Caki2 (cell line): ENCODE results near the gene REST. TPM values are rescaled to one million over a fixed set of nuclear protein-coding genes. Genes with fewer than 3 reads are reported as not detected.
"Not testable (repeated sequence)": the region's sequence is repeated elsewhere in the genome, so short reads cannot be mapped to it uniquely, and the experiment has no call there.

Source experiments
- DNase-seq: peaks from one replicate; pipeline ENCODE4 v3.0.0-alpha.2; 2015; ENCODE audit warnings: low read depth
- in situ Hi-C: cut with HindIII; loops from 2 replicates; pipeline ENCODE4 v1.10.0; 2016; ENCODE audit warnings: low sequenced_read_pairs, low pct_unique_long_range_greater_than_20kb, mixed read lengths
- total RNA-seq: library from RNA; depleted of rRNA; stranded (reverse); fragments of >200 nt; shearing (Covaris generic); gene quantifications from 2 replicates; pipeline ENCODE4 v1.2.3, GENCODE V29; 2014; ENCODE audit warnings: low replicate concordance

REST gene
- total RNA-seq, 1 experiment from 2014 or later: 6.8 TPM

- DNase-seq: no peak
- in situ Hi-C loops: no loop called here
Measured at GRCh38 chr4:56906489-56907393, 959 bp upstream of the REST start.

DNA sequence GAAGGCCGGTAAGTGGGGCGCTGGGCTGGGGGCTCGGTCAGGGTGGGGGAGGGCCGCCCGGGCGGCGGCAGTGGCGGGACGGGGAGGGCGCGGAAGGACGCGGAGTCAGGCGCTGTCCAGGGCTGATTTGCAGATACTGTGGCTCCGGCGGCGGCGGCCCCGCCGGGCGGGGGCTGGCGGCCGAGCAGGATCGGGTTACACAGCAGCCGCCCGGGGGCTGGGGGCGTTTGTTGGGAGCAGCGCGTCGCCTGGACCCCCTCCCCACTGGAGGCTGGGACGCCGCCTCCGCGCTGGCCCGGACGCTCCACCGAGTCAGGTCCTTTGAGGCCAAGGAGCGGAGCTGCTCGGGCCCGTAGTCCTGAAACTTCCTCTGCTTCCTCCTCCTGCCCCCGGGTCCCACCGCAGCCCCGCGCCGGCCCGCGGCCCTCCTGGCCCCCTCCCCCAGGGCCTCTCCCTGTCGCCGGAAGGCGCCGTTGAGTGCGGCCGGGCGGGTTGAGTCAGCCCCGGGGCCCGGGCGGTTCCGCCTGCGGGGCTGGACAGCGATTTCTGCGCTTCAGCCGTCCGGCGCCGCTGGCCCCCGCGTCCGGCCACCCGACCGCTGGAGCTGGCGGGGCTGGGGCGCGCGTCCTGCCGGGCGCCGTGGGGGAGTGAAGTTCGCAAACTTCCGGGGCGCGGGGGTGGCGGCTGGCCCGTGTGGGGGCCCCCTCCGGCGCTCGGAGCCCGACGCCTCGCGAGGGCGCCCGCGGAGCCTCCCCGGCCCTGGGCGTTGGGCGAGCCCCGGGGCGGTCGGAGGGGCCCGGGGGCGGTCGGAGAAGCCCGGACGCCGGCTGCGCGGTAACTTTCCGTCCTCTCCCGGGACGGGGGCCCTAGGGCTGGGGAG lies 746 bp downstream of the REST start:
- peak; percentile 48 for DNase-seq

DNA sequence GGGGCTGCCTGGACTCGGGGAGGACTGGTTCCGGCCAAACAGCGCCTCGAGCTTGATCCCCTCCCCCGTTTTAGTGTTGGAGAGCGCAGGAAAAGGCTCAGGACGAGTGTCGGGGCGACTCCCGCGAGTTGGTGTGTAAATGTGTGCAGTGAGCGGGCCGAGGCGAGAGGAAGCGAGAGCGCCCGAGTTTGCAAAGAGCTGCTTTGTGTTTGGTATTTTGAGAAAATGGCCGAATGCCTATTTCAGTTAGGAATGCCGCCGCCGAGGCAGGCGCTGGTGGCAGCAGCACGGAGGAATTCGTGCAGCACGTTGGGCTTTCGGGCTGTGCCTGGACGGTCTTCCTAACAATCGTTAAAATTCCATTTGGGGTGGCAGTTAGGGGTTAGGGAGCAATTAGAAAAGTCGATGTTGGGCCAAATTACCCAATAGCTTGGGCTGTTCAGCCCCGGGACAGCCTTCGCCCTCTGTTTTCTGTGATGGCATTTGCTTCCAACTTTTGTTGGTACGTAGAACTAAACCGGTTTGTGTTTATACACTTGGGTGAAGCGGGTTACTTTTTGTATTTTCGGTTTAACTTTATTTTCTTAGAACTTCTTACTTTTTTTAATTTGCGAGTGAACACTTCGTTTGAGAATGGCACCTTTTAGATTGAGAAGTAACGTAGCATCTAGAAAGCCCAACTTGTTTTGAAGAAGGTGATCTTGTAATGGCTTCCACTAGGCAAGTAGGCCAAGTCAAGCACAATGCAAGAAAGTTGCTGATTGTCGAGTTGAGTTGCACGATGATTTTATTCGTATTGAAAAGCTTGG lies 1.6 kb downstream of the REST start:
- in situ Hi-C loops: no loop called here
- peak; percentile 26 for DNase-seq

More for the DNA sequence above, 746 bp downstream of the REST start:
- in situ Hi-C loops: no loop called here

GRCh38 chr4:56910172-56910967 lies 2.7 kb downstream of the REST start:
- no peak for DNase-seq
- in situ Hi-C loops: no loop called here

DNA sequence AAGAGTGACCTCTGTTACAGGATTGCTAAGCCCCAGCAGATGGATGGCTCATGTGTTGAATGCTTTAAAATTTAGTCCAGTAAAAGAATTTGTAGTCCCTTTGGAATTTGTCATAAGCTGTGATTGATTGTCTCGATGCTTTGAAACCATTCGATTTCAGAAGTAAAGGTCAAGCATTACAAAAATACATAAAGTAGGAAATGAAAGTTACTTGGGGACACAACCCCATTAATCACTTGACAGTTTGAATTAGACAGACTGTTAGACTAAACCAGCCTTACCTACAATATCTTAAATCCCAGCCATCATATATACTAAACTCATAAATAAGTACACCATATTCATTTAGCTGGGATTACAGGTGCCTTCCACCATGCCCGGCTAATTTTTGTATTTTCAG lies 6.6 kb downstream of the REST start:
- no peak for DNase-seq
- in situ Hi-C loops: no loop called here

GRCh38 chr4:56914977-56915376 lies 7.3 kb downstream of the REST start:
- in situ Hi-C loops, DNase-seq: not testable (repeated sequence)

- in situ Hi-C loops: no loop called here
- no peak for DNase-seq
Measured at GRCh38 chr4:56927196-56927595, 19.5 kb downstream of the REST start.

DNA sequence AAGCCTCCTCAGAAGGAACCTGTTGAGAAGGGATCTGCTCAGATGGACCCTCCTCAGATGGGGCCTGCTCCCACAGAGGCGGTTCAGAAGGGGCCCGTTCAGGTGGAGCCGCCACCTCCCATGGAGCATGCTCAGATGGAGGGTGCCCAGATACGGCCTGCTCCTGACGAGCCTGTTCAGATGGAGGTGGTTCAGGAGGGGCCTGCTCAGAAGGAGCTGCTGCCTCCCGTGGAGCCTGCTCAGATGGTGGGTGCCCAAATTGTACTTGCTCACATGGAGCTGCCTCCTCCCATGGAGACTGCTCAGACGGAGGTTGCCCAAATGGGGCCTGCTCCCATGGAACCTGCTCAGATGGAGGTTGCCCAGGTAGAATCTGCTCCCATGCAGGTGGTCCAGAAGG lies 22.9 kb downstream of the REST start:
- in situ Hi-C loops: no loop called here

GRCh38 chr4:56931924-56932323 lies 24.2 kb downstream of the REST start:
- in situ Hi-C loops: no loop called here
- DNase-seq: no peak

More for the DNA sequence above, 22.9 kb downstream of the REST start:
- DNase-seq: no peak

DNA sequence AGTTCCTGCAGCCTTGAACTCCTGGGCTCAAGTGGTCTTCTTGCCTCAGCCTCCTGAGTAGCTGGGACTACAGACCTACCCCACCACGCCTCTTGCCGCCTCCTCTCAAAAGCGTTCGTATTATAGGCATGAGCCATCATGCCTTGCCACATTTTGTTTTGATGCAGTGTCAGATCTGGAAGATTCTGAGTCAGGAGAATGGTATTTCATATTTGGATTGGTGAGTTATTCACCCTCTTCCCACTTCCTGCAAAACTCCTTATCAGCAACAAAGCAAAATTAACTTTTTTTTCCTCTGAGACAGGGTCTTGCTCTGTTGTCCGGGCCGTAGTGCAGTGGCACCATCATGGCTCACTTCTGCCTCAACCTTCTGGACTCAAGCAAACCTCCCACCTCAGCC lies 29.6 kb downstream of the REST start:
- peak; percentile 3 for DNase-seq
- in situ Hi-C loops: no loop called here

- in situ Hi-C loops, DNase-seq: not testable (repeated sequence)
Measured at GRCh38 chr4:56939826-56940225, 32.1 kb downstream of the REST start.

DNA sequence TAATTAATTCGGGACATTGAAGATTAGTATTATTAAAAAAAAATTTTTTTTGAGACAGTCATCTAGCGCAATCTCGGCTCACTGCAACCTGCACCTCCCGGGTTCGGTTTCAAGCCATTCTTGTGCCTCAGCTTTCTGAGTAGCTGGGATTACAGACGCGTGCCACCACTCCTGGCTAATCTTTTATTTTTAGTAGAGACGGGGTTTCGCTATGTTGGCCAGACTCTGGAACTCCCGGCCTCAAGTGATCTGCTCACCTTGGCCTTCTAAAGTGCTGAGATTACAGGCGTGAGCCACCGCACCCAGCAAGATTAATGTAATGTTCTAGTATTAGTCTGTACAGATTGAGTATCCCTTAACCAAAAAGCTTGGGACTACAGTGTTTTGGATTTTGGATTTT lies 32.7 kb downstream of the REST start:
- DNase-seq: no peak
- in situ Hi-C loops: no loop called here

GRCh38 chr4:56940971-56941370 lies 33.3 kb downstream of the REST start:
- in situ Hi-C loops: no loop called here
- no peak for DNase-seq

GRCh38 chr4:56941403-56941802 lies 33.7 kb downstream of the REST start:
- DNase-seq: no peak
- in situ Hi-C loops: no loop called here

DNA sequence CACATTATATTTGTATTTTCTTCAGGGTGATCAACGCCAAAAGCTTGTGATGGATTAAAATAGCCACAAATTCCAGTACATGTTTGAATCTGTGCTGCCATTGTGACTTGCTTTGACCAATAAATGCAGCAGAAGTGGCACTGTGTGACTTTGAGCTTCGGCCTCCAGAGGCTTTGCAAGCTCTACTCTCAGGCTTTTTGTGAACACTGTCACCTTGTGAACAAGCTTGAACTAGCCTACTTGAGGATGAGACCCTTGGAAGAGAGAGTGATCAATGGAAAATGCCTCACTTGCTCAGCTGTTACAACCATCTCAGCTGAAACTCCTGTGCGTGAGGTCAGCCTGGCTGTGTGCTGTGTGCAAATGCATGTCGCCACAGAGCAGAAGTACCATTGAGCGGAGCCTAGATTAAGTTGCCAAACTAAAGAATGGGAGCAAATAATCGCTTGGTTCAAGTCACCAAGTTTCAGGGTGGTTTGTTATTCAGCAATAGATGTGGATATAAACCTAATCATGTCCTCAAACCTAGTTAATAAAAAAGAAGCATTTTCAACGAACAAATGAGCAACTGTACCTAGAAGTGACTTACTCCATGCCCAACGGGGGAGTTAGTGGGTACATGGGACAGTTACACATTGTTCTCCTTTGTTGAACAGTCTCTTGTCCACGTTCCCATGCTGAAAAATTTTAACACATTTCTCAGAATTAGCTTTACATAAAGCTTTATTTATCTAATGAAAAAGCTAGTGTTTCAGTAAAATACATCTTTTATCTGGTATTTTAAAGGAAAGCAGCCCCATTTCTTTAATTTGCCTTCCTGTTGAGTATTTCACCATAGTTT lies 46.2 kb downstream of the REST start:
- in situ Hi-C loops: no loop called here
- DNase-seq: no peak

GRCh38 chr4:56958111-56958517 lies 50.4 kb downstream of the REST start:
- in situ Hi-C loops: no loop called here

DNA sequence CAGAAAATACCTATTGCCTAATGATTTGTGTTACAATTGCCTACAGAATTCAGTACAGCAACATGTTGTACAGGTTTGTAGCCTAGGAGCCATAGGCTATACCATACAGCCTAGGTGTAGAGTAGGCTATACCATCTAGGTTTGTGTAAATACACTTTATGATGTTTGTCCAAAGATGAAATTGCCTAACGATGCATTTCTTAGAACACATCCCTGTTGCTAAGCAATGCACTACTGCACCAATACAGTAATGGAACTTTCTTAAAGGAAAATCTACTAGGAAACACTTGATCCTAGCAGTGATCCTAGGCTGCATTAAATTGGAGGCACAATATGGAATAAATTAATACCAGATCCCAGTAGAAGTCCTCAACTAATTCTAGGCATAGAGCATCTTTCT lies 51.4 kb downstream of the REST start:
- in situ Hi-C loops: no loop called here

More at GRCh38 chr4:56958111-56958517, 50.4 kb downstream of the REST start:
- DNase-seq: no peak

More for the DNA sequence above, 51.4 kb downstream of the REST start:
- no peak for DNase-seq
